ENCODE results near the gene ABCC8.

ABCC8 gene

DNA sequence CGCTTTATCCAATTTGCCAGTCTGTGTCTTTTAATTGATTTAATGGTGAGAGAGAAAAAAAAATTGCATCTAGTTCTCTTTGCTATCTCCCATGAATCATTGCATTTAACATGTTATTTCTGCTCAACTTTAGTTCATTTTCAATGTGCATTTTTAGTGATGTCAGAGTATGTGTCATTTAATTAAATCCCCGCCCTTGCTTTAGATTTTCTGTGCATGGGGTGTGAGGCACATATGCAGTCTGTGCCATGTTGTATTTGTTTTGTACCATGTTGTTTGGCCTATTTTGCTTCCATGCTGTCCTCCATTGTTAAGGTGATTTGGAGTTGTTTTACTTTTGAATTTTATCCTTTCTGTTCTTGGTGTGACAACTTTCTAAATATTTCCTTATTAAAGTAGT is 133.4 kb downstream of the ABCC8 start:
- no peak for DNase-seq
